Esophagus muscularis mucosa (tissue), 4 donors: ENCODE data around the gene RTL10. TPM values are rescaled to one million over a fixed set of nuclear protein-coding genes. Genes with fewer than 3 reads are reported as not detected.

Experiments
- DNase-seq: peaks from one replicate; pipeline ENCODE4 v3.0.0-alpha.2; 2017; ENCODE audit errors: extremely low spot score
- H3K27ac ChIP-seq, 4 donors: fragments of 200-600 bp; sonication (generic); replicated peaks in 1 of 4; 1 replicate in 3 of 4; 2 replicates in 1 of 4; pipeline ENCODE4 v1.5.1; 2016 to 2019; ENCODE audit warnings: mild to moderate bottlenecking in 1 of 4
- H3K27me3 ChIP-seq, 4 donors: fragments of 200-600 bp; sonication (generic); one replicate each; pipeline versions ENCODE4 v1.5.1 to v1.6.0; 2016 to 2019
- H3K36me3 ChIP-seq, 4 donors: fragments of 200-600 bp; sonication (generic); one replicate each; pipeline ENCODE4 v1.5.1; 2016 to 2019
- H3K4me1 ChIP-seq, 4 donors: fragments of 200-600 bp; sonication (generic); one replicate each; pipeline ENCODE4 v1.5.1; 2016 to 2019
- H3K4me3 ChIP-seq, 4 donors: fragments of 200-600 bp; sonication (generic); 1 replicate in 2 of 4; 2 replicates in 2 of 4; pipeline ENCODE4 v1.5.1; 2016 to 2019; ENCODE audit warnings: mild to moderate bottlenecking in 4 of 4, moderate library complexity in 1 of 4
- H3K9me3 ChIP-seq, 4 donors: fragments of 200-600 bp; sonication (generic); 1 replicate in 3 of 4; 2 replicates in 1 of 4; pipeline ENCODE4 v1.5.1; 2016 to 2019
- CTCF ChIP-seq, 3 experiments: fragments of 200-600 bp in 2 of 3; fragments of 450-650 bp in 1 of 3; sonication (generic) in 2 of 3; IDR thresholded peaks; one replicate each; pipeline ENCODE4 v1.5.1; 2017 to 2019; ENCODE audit warnings: antibody characterized with exemption in 3 of 3, mild to moderate bottlenecking in 2 of 3, moderate library complexity in 1 of 3
- EP300 ChIP-seq: sonication (generic); formaldehyde crosslinking; IDR thresholded peaks from one replicate; pipeline ENCODE4 v1.6.1; 2017; ENCODE audit warnings: antibody characterized with exemption
- POLR2A ChIP-seq: fragments of 450-650 bp; IDR thresholded peaks from one replicate; pipeline ENCODE4 v1.6.1; 2017; ENCODE audit warnings: antibody characterized with exemption, moderate library complexity, mild to moderate bottlenecking, low read depth
- POLR2AphosphoS5 ChIP-seq, 2 donors: sonication (generic); formaldehyde crosslinking; IDR thresholded peaks; one replicate each; pipeline ENCODE4 v1.6.1; 2017; ENCODE audit warnings: antibody characterized with exemption in 2 of 2
- WGBS: methylation state at CpG from one replicate; pipeline ENCODE4 v1.1.5; 2018; 5-methylcytosine and 5-hydroxymethylcytosine counted together
- intact Hi-C: fragments of 100-400 bp; cut with DNase I; formaldehyde crosslinking; loops from one replicate; pipeline ENCODE4 v1.15.1; 2023
- total RNA-seq, 4 donors: library from RNA; depleted of rRNA; stranded (reverse); fragments of >200 nt; gene quantifications; one replicate each; pipeline versions ENCODE4 v1.1.0 to v1.2.1, GENCODE V29; 2016

The RTL10 gene
- total RNA-seq, 4 donors from 2014 or later = 5.6 to 14.8 (median 11.1) TPM

GRCh38 chr22:19807161-19807913 is 47.3 kb downstream of the RTL10 start:
- no peaks in the 10 kb centered on the region for H3K9me3 ChIP-seq
- H3K4me1 ChIP-seq = peaks cover 0 to 6% (median 3%) of the 10 kb centered on the region in 4 donors
- TF ChIP-seq POLR2A = no peak
- no peak for TF ChIP-seq POLR2AphosphoS5 (IDR thresholded peaks at IDR 0.05)
- intact Hi-C loops = no loop called here
- DNase-seq = no peak
- no peak overlapping the region for H3K27ac ChIP-seq
- H3K27me3 ChIP-seq = no peaks in the 10 kb centered on the region
- peaks cover 4 to 30% (median 9%) of the 10 kb centered on the region in 4 donors for H3K36me3 ChIP-seq
- no peak overlapping the region for H3K4me3 ChIP-seq
- 92% methylated on average over 5 of the region's 15 CpGs for WGBS

GRCh38 chr22:19806213-19807160 is 48.2 kb downstream of the RTL10 start:
- Histone ChIP-seq H3K4me3 (no peak overlapping the region), H3K4me1 (peaks cover 0 to 9% (median 7%) of the 10 kb centered on the region in 4 donors), H3K27me3 (no peaks in the 10 kb centered on the region), H3K9me3 (no peaks in the 10 kb centered on the region), H3K27ac (no peak overlapping the region), H3K36me3 (peaks cover 4 to 30% (median 9%) of the 10 kb centered on the region in 4 donors)
- TF ChIP-seq POLR2A (no peak), EP300 (no peak), CTCF (IDR thresholded peaks at IDR 0.05) (no peak), POLR2AphosphoS5 (IDR thresholded peaks at IDR 0.05) (no peak)
- DNase-seq = no peak
- intact Hi-C loops = no loop called here
- WGBS = 84% methylated on average over 13 of the region's 38 CpGs

GRCh38 chr22:19805821-19806212 is 48.9 kb downstream of the RTL10 start:
- DNase-seq = no peak
- Histone ChIP-seq H3K27ac (no peak overlapping the region), H3K36me3 (peaks cover 4 to 32% (median 11%) of the 10 kb centered on the region in 4 donors), H3K4me3 (no peak overlapping the region), H3K4me1 (peaks cover 0 to 11% (median 7%) of the 10 kb centered on the region in 4 donors), H3K27me3 (no peaks in the 10 kb centered on the region), H3K9me3 (no peaks in the 10 kb centered on the region)
- intact Hi-C loops = no loop called here
- no peak for TF ChIP-seq POLR2A
- TF ChIP-seq EP300 = no peak
- TF ChIP-seq CTCF (IDR thresholded peaks at IDR 0.05) = no peak
- TF ChIP-seq POLR2AphosphoS5 (IDR thresholded peaks at IDR 0.05) = no peak
- 87% methylated on average over 8 of the region's 8 CpGs for whole genome bisulfite sequencing

Other genes with a start within 250 kb of the RTL10 start
- gene SEPTIN5, start 140.4 kb downstream of the RTL10 start, total RNA-seq = 10 to 100 TPM in 3 of 4 donors, 1 to 10 TPM in 1; 4.2 to 55.4 (median 20.6) TPM
- 10 to 100 TPM in 1 of 4 donors, 1 to 10 TPM in 3; 1.7 to 16.7 (median 5.7) TPM for gene GP1BB, start 131.3 kb downstream of the RTL10 start, total RNA-seq
- gene TBX1, start 94.1 kb downstream of the RTL10 start, total RNA-seq = 1 to 10 TPM; 1.4 to 2.5 (median 1.8) TPM
- 1 to 10 TPM; 4.6 to 8.7 (median 6.8) TPM for gene GNB1L, start within 50 bp of the RTL10 start, total RNA-seq
- gene COMT, start 86.9 kb upstream of the RTL10 start, total RNA-seq = 100 to 1,000 TPM; 141 to 231 (median 196) TPM
- 10 to 100 TPM; 12.9 to 27.2 (median 23.9) TPM for gene TXNRD2, start 86.9 kb upstream of the RTL10 start, total RNA-seq
- gene ARVCF, start 161.9 kb upstream of the RTL10 start, total RNA-seq = 10 to 100 TPM; 31.1 to 55.8 (median 44.6) TPM
- 10 to 100 TPM; 37.1 to 44.4 (median 42.3) TPM for gene TANGO2, start 166.2 kb upstream of the RTL10 start, total RNA-seq
- gene DGCR8, start 225.4 kb upstream of the RTL10 start, total RNA-seq = 10 to 100 TPM; 16.9 to 26.6 (median 19.6) TPM